Activated effector memory CD4-positive, alpha-beta T cell treated with Interleukin-2 at 50 U/mL for 16 hours (primary cell): ENCODE results near the gene MYO9B.
"Not testable (repeated sequence)": the region's sequence is repeated elsewhere in the genome, so short reads cannot be mapped to it uniquely, and the experiment has no call there.

Source experiments
- DNase-seq: peaks from one replicate; pipeline ENCODE4 v3.0.0-alpha.2; 2020

Gene MYO9B

GRCh38 chr19:17185590-17185989 lies 110.0 kb downstream of the MYO9B start:
- no peak for DNase-seq

- DNase-seq: not testable (repeated sequence)
Measured at GRCh38 chr19:17191736-17192135, 116.2 kb downstream of the MYO9B start.

GRCh38 chr19:17192751-17193150 lies 117.2 kb downstream of the MYO9B start:
- DNase-seq: no peak

GRCh38 chr19:17194608-17195007 lies 119.0 kb downstream of the MYO9B start:
- no peak for DNase-seq

GRCh38 chr19:17195106-17195505 lies 119.5 kb downstream of the MYO9B start:
- no peak for DNase-seq

- DNase-seq: no peak
Measured at GRCh38 chr19:17196610-17197009, 121.0 kb downstream of the MYO9B start.

GRCh38 chr19:17197666-17198065 lies 122.1 kb downstream of the MYO9B start:
- DNase-seq: no peak

GRCh38 chr19:17200408-17201079 lies 125.0 kb downstream of the MYO9B start:
- DNase-seq: no peak

GRCh38 chr19:17202249-17202648 lies 126.7 kb downstream of the MYO9B start:
- DNase-seq: no peak

- DNase-seq: no peak
Measured at GRCh38 chr19:17202713-17203112, 127.1 kb downstream of the MYO9B start.

- DNase-seq: peak; percentile 52
Measured at GRCh38 chr19:17205237-17206140, 129.9 kb downstream of the MYO9B start.

GRCh38 chr19:17206736-17207581 lies 131.4 kb downstream of the MYO9B start:
- DNase-seq: no peak

- DNase-seq: no peak
Measured at GRCh38 chr19:17209126-17210036, 133.8 kb downstream of the MYO9B start.

GRCh38 chr19:17210296-17210695 lies 134.7 kb downstream of the MYO9B start:
- DNase-seq: no peak

- DNase-seq: no peak
Measured at GRCh38 chr19:17211547-17212446, 136.2 kb downstream of the MYO9B start.

- no peak for DNase-seq
Measured at GRCh38 chr19:17213334-17213733, 137.8 kb downstream of the MYO9B start.

- DNase-seq: no peak
Measured at GRCh38 chr19:17214508-17215126, 139.0 kb downstream of the MYO9B start.

- peak; percentile 83 for DNase-seq
Measured at GRCh38 chr19:17215127-17215971, 139.8 kb downstream of the MYO9B start, which contains the start of gene USE1. Gene USE1, plus strand, starts transcription at chr19:17215357. Its CDS starts 49 bp downstream, at chr19:17215406.

- DNase-seq: no peak
Measured at GRCh38 chr19:17216058-17216670, 140.6 kb downstream of the MYO9B start.
